ENCODE measurements around the gene DAP.

DNA sequence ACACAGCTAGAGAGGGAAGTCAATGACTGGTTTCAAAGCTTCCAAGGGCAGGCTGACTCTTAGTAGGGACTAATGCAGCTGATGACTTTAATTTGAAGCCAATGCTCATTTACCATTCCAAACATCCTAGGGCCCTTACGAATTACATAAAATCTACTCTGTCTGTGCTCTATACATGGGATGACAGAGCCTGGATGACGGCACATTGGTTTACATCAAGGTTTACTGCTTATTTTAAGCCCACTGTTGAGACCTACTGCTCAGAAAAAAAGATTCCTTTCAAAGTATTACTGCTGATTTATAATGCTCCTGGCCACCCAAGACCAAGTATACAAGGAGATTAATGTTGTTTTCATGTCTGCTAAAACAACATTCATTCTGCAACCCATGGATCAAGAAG is 74.1 kb downstream of the DAP start:
- TF ChIP-seq POLR2A (IDR thresholded peaks at IDR 0.05), result no peak
- TF ChIP-seq CTCF (IDR thresholded peaks at IDR 0.05), result no peak
- no peak for TF ChIP-seq EP300 (IDR thresholded peaks at IDR 0.05; ENCODE audit: low read depth)
- no peak for TF ChIP-seq POLR2AphosphoS5 (IDR thresholded peaks at IDR 0.05)

Measured in transverse colon (tissue), 4 donors.